Pancreas (tissue), 10 donors: Measurements from ENCODE around the gene GLYR1. TPM values are rescaled to one million over a fixed set of nuclear protein-coding genes. Genes with fewer than 3 reads are reported as not detected.
A peak's percentile ranks its signal among the peaks of the same experiment; 100 is the strongest.

Source experiments
- ATAC-seq, 4 donors: fragments of 200-7000 bp; cut with Tn5 transposase; one replicate each; pipeline versions ENCODE4 v1.8.0 to v1.9.1; 2020; ENCODE audit warnings: mild to moderate bottlenecking in 4 of 4, moderate library complexity in 4 of 4
- DNase-seq, 6 donors: peaks; one replicate each; pipeline ENCODE4 v3.0.0-alpha.2; 2020
- FAIRE-seq: peaks from 2 replicates; lab custom pipeline; 2012; peaks lifted over from hg19 to GRCh38; lab: Jason Lieb, UNC
- H3K27ac ChIP-seq, 4 donors: fragments of 200-600 bp; sonication (generic); 1 replicate in 3 of 4; 2 replicates in 1 of 4; pipeline versions ENCODE4 v1.5.0 to v1.8.0; 2020
- H3K27me3 ChIP-seq, 4 donors: fragments of 200-600 bp; one replicate each; pipeline ENCODE4 v1.8.0; 2021
- H3K36me3 ChIP-seq, 3 donors: fragments of 200-600 bp; sonication (generic) in 1 of 3; one replicate each; pipeline versions ENCODE4 v1.5.0 to v1.8.0; 2020 to 2021
- H3K4me1 ChIP-seq, 3 donors: fragments of 200-600 bp; one replicate each; pipeline ENCODE4 v1.8.0; 2021
- H3K4me3 ChIP-seq, 4 donors: fragments of 200-600 bp; sonication (generic) in 2 of 4; one replicate each; pipeline versions ENCODE4 v1.5.0 to v1.8.0; 2020 to 2021
- H3K9me3 ChIP-seq, 4 donors: fragments of 200-600 bp; one replicate each; pipeline ENCODE4 v1.8.0; 2021
- WGBS, 2 donors: extraction: QIAGEN DNeasy Blood & Tissue Kit; methylation state at CpG; one replicate each; pipeline ENCODE4 v1.1.7; 2013; 5-methylcytosine and 5-hydroxymethylcytosine counted together
- intact Hi-C, 3 donors: fragments of 100-400 bp; cut with DNase I; formaldehyde crosslinking; loops; one replicate each; pipeline versions ENCODE4 v1.11.1 to v1.14.2; 2022
- polyA plus RNA-seq, 2 donors: library from polyadenylated mRNA; stranded (reverse); fragments of 200-250 nt; gene quantifications; one replicate each; pipeline ENCODE4 v1.2.3, GENCODE V29; 2013
- total RNA-seq, 6 donors: library from RNA; stranded (reverse); fragmentation: NEBNext Ultra II Directional in 4 of 6; extraction: Animal tissue kit (Norgen Biotek cat#: 25700) in 4 of 6; gene quantifications; one replicate each; pipeline versions ENCODE4 v1.2.1 to v1.2.4, GENCODE V29; 2021 to 2023
- TF ChIP-seq, protein P1 (sequence below), 4 donors: fragments of 200-600 bp; sonication (generic) in 3 of 4; IDR thresholded peaks; one replicate each; pipeline versions ENCODE4 v1.5.0 to v1.8.0; 2021; ENCODE audit warnings: antibody characterized with exemption in 4 of 4
- donor health status: healthy with polysubstance abuse.
- donor health status: DM: no; HTN: no; CAD: no; lungs with moderate emphysema.
- donor health status: DM: no; HTN: no; CAD: no.
- donor health status: control.
- donor health status: control.
- donor health status: Bipolar disorder and iron deficiency.
- donor health status: DM: yes; HTN: yes; CAD: no.
- donor health status: DM: no; HTN: no; CAD: no.
- donor health status: DM: no; HTN: no; CAD: no.
- donor health status: DM: yes; HTN: yes; CAD: no.

Gene GLYR1
- total and polyA plus RNA-seq, 8 donors: 27.2 to 58.6 (median 39.5) TPM

GRCh38 chr16:4882000-4882632, 35.0 kb upstream of the GLYR1 start:
- TF ChIP-seq, protein P1, sequence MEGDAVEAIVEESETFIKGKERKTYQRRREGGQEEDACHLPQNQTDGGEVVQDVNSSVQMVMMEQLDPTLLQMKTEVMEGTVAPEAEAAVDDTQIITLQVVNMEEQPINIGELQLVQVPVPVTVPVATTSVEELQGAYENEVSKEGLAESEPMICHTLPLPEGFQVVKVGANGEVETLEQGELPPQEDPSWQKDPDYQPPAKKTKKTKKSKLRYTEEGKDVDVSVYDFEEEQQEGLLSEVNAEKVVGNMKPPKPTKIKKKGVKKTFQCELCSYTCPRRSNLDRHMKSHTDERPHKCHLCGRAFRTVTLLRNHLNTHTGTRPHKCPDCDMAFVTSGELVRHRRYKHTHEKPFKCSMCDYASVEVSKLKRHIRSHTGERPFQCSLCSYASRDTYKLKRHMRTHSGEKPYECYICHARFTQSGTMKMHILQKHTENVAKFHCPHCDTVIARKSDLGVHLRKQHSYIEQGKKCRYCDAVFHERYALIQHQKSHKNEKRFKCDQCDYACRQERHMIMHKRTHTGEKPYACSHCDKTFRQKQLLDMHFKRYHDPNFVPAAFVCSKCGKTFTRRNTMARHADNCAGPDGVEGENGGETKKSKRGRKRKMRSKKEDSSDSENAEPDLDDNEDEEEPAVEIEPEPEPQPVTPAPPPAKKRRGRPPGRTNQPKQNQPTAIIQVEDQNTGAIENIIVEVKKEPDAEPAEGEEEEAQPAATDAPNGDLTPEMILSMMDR (IDR thresholded peaks at IDR 0.05): no peak
- peaks cover 0 to 9% (median 0%) of the 10 kb centered on the region in 3 donors for H3K4me1 ChIP-seq
- peaks cover 3 to 82% (median 37%) of the 10 kb centered on the region in 3 donors for H3K36me3 ChIP-seq
- DNase-seq (peak in 1 of 6 donors; percentile 23), FAIRE-seq (no peak), ATAC-seq (peak in 3 of 4 donors; percentile 18 to 38 (median 31))
- no peaks in the 10 kb centered on the region for H3K27me3 ChIP-seq
- H3K4me3 ChIP-seq: no peak overlapping the region
- no peaks in the 10 kb centered on the region for H3K9me3 ChIP-seq
- no peak overlapping the region for H3K27ac ChIP-seq
- WGBS, 2 donors: 70% methylated on average over 14 of the region's 14 CpGs
- intact Hi-C loops: no loop called here

- no peak for FAIRE-seq
Measured at GRCh38 chr16:4880006-4880580, 33.0 kb upstream of the GLYR1 start.

GRCh38 chr16:4879049-4879448, 32.0 kb upstream of the GLYR1 start:
- intact Hi-C loops: no loop called here
- Histone ChIP-seq H3K27ac (no peak overlapping the region), H3K4me1 (peaks cover 0 to 9% (median 0%) of the 10 kb centered on the region in 3 donors), H3K4me3 (no peak overlapping the region), H3K36me3 (peaks cover 9 to 80% (median 46%) of the 10 kb centered on the region in 3 donors), H3K9me3 (no peaks in the 10 kb centered on the region), H3K27me3 (no peaks in the 10 kb centered on the region)
- FAIRE-seq (no peak), DNase-seq (no peak), ATAC-seq (no peak)
- WGBS, 2 donors: 67 to 71% methylated on average over 4 of the region's 4 CpGs
- TF ChIP-seq, protein P1 (IDR thresholded peaks at IDR 0.05): no peak

More at GRCh38 chr16:4880006-4880580, 33.0 kb upstream of the GLYR1 start:
- Histone ChIP-seq H3K27ac (no peak overlapping the region), H3K4me1 (peaks cover 0 to 9% (median 0%) of the 10 kb centered on the region in 3 donors), H3K4me3 (no peak overlapping the region), H3K27me3 (no peaks in the 10 kb centered on the region), H3K36me3 (peaks cover 9 to 80% (median 47%) of the 10 kb centered on the region in 3 donors), H3K9me3 (no peaks in the 10 kb centered on the region)
- ATAC-seq (no peak), DNase-seq (peak in 2 of 6 donors; percentile 50 to 54)
- TF ChIP-seq, protein P1 (IDR thresholded peaks at IDR 0.05): no peak
- intact Hi-C loops: no loop called here
- WGBS, 2 donors: 93% methylated on average over 17 of the region's 17 CpGs

GRCh38 chr16:4877380-4877685, 30.2 kb upstream of the GLYR1 start:
- Histone ChIP-seq H3K36me3 (peaks cover 5 to 82% (median 39%) of the 10 kb centered on the region in 3 donors), H3K4me3 (no peak overlapping the region), H3K27ac (no peak overlapping the region), H3K4me1 (peaks cover 0 to 7% (median 0%) of the 10 kb centered on the region in 3 donors), H3K27me3 (no peaks in the 10 kb centered on the region), H3K9me3 (no peaks in the 10 kb centered on the region)
- ATAC-seq (no peak), FAIRE-seq (no peak), DNase-seq (peak in 1 of 6 donors; percentile 21)
- intact Hi-C loops: no loop called here
- TF ChIP-seq, protein P1 (IDR thresholded peaks at IDR 0.05): no peak
- WGBS, 2 donors: 92 to 95% methylated on average over 14 of the region's 14 CpGs
